ENCODE results near the gene PTPN9.
"Not testable (repeated sequence)": the region's sequence is repeated elsewhere in the genome, so short reads cannot be mapped to it uniquely, and the experiment has no call there.

Gene PTPN9

DNA sequence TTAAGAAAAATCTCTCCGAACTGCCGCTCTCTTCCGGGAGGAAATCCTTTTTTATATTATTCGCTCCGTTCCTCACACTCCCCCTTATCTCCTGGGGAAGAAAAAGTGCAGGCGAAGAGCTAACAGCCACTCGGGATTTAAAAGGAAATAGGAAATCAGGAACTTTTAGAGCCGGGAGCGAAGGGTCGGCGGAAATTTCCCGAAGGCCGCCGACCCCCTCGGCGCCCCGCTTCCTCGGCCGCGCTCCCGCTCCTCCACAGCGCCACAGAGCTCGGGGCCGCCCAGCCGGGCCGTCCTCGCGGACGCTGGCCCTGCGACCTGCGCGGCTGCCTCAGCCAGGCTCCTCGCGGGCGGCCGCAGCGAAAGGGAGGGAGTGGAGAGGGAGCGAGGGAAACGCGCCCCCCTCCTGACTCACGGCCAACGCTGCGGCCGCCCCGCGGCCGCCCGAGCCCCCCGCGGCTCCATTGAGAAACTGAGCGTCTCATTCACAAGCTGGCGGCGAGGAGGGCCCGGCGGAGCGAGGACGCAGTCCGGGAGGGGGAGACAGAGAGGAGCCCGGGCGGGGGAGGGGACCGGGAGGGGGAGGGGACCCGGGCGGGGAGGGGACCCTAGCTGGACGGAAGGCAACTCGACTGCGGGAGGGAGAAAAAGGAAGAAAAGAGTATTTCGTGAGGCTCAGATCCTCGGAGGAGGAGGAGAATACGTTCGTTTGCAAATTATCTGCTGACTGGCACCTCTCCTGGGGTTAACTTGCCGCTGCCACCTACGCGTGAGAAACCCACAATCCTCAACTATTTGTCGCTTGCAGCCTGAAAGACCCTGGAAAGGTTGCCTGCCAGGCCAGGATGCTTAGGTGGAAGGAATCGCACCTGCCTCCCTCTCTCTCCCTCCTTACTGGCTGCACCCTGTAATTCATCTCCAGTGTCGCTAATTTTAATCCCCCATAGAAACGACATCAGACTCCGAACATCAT, at the start of gene PTPN9:
Gene PTPN9, minus strand, starts transcription at position 368 of the 973 bp plus-strand sequence. CDS start 539 bp downstream, outside the sequence.
- in situ Hi-C loops (cut with MboI; ENCODE audit: low sequenced_read_pairs): no loop called here

DNA sequence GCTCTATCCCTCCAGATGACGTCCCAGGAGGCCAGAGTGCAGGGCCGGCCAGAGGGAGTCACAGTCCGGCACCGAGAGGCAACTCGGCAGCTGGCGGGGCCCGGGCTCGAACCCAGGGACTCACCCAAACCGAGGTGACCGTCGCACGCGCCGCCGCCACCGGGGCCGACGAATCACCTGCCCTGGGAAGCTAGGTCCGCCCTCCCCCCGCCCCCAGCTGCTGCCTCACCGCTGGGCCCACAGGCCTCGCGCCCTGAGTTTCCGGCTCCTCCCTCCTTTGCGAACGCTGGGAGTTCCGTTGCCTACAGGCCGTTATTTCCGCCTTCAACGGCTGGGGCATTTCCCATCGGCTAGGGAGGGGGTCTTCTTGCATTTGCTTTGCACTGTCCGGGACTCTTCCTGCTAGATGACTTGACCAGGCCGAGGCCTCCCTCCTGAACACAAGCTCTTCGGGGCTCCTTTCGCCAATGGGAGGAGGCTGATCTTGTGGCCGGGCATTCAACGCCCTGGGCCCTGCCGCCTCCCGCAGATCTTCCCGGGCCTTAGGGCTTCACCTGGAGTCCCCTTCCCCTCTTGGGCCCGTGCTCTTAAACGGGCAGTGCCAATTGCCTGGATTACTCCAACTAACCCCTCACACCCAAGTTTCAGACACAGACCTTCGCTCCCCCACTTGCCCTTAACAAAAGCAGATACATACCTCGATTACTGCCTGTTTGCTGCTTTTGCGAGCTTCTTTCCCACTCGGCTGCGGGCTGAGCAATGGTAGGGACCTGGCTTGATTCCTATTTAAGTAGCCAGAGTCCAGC, 46.6 kb upstream of the PTPN9 start, which contains the start of gene SNUPN:
Gene SNUPN, minus strand, starts transcription at position 184 of the 806 bp plus-strand sequence. CDS start 4,674 bp downstream, outside the sequence.
- in situ Hi-C loops (cut with MboI; ENCODE audit: low sequenced_read_pairs): no loop called here

DNA sequence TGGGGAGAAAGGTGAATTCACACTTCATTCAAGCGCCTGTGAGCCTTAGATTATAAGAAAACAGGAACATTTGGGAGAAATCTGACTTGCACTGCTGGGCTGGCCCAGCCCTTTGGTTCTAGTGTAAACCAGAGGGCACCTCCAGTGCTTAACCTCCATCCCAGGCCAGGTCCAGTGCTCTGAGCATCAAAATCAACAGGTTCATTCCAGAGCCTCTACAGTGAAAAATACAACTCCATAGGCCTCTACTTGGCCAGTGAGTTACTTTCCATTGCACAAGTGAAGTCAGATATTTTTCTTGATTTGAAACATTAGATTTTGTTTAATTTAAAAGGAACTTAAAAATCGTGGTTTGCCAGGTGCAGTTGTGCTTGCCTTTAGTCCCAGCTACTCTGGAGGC, 43.4 kb upstream of the PTPN9 start:
- in situ Hi-C loops (cut with MboI; ENCODE audit: low sequenced_read_pairs): no loop called here

DNA sequence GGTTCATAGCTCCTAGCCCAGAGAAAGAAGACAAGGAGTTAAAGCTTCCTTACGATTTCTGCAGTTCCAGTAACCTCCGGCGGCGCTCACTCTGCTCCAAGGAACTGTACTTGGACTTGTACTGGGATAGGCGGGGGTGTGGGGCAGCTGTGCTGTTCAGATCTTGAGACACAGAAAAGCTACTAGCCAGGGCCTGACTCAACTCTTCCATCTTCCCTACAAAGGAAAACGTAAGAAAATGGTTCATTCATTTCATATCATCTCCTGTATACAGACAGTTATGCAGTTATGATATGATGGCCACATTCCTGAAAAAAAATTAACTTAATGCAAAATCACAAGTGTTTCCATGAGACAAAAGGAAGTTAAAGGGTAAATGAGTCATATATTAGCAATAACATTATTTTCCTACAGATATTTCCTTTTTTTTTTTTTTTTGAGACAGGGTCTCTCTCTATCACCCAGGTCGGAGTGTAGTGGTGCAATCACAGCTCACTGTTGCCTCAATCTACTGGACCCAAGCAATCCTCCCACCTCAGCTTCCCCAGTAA, 41.8 kb upstream of the PTPN9 start:
- in situ Hi-C loops (cut with MboI; ENCODE audit: low sequenced_read_pairs): no loop called here

DNA sequence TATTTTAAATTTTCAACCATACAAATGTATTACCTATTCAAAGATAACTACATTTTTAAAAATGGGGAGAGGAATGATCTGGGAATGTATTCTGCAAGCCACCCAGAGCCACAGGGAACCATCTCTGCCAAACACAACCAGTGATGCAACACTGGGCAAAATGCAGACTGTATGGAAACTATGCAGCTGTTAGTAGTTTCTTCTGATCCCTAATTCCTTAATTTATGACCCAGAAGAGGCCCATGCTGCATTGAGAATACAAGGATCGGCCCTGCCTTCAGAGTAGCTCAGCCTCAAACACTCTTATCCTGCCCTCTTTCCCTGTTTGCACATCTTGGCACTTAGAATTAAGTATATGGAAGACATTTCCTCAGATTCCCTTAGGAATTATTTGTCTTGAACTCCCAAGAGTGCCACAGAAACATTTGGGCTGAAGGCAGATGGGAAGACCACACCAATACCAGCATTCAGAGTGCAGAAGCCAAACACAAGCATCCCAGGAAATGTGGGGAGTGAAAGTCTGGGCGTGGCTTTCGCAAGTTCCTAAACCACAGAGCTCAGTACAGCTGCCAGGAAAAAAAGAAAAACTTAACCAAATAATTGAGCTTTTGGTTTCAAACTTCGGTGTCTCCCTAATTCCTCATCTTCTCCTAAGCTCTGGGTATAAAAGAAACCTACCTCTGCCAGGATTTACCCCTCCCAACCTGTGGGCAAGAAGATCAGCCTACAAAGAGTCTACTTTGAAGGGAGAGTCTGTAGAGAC, 41.1 kb upstream of the PTPN9 start:
- in situ Hi-C loops (cut with MboI; ENCODE audit: low sequenced_read_pairs): no loop called here

DNA sequence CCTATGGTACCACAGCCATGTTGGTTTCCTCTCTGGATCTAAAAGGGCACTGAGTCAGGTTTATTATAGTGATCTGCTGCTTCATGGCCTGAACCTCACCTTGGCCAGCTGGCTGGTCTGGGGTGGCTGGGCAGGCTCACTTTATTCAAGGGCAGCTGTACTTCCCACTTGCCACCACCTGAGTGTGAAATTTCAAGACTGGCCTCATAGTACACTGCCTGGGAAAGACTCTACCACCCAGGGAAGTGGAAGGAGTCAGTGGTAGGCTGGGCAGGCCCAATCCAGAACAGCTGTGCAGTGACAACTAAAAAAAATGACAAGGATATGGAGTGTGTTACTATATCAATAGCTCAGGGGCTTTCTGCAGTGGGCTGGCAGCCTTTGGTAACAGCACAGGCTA, 37.7 kb upstream of the PTPN9 start:
- in situ Hi-C loops (cut with MboI; ENCODE audit: low sequenced_read_pairs): no loop called here

DNA sequence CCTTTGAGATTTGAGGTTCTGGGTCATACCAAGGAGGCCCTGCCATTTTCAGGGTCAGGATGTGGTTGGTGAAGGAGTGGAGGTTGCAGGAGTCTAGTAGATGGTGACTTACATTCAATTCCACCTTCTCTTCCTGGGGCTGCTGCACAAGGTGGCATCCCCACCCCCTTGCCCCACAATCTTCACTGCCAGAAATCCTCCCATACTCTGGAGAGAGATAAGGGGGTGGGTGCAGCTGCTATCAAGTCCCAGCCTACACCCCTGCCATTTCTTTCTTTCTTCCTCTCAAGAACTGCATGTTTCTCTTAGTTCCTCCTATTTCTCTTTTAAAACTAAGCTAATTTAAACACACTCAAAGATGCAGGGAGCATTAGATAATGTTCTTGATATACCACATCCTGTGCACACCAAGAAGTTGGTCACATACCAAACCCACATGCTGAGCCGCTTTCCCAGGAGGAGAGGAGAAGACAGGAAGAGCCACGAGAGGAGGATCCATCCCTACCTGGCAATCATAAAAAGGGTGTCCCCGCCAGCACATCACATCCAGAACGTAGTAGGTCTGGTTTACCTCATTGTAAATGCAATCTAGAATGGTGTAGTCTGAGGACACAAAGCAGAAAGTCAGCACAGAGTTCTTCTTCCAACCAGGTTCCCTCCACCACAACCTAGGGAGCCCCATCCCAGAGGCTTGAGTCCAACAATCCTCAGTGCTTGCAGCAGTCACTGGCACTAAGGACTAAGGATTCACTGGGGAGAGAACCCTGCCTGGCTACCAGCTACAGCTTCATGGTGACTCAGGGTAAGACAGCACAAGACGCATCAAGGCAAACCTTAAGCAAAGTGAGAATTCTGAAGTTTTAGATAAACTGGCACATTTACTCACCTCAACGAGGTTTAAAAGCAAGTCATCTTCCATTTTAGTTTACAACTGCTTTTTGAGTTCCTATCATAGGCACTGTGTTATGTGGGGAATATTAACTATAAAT, 27.9 kb upstream of the PTPN9 start:
- in situ Hi-C loops (cut with MboI; ENCODE audit: low sequenced_read_pairs): no loop called here

DNA sequence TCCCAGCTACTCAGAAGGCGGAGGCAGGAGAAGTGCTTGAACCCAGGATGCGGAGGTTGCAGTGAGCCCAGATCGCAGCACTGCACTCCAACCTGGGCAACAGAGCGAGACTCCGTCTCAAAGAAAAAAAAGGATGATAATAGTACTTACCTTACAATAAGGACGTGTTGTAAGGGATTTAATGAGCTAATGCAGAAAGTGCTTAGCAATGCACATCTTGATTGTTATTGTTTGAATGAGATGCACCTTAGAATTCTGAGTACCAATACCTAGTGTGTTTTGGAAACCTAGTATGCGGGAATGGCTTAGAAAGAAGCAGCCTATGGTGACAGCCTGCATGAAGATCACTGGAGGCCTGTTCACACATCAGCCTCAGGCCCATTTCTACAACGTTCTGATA, 26.9 kb upstream of the PTPN9 start:
- in situ Hi-C loops (cut with MboI; ENCODE audit: low sequenced_read_pairs): no loop called here

DNA sequence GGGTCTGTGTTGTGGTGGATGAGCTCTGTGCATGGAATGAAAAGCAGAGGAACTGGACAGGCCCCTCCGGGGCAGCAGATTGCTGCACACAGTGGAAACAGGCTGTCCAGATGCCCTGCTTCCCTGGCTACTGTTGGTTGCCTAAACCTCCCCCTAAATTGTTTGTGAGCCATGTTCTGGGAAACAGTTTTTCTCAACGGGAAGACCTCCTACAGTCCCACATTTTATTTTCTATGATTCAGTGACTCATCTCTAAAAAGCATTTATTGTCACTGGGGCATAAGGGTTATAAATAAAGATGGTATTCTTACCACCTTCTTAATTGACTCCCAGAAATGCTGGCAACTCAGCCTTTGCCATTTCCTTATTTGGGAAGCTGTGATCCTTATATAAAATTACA, 20.3 kb upstream of the PTPN9 start:
- in situ Hi-C loops (cut with MboI; ENCODE audit: low sequenced_read_pairs): no loop called here

DNA sequence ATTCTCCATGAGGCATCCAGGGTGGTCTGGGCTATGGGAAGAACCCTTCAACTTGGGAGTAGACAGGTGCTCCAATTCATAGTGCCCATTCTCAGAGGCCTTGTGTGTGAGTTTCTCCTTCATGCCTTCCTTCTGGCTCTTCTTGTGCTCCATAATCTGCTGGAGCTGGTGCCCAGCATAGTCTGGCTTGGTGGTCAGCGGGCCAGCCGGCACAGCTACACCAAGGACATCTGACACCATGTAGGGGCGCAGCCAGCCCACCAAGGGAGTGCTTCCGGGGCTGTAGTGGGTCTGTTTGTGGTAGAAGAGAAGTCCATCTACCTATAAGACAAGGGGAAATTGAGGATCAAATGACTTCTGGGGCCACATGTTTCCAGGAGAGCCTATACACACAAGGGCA, 19.2 kb upstream of the PTPN9 start:
- in situ Hi-C loops (cut with MboI; ENCODE audit: low sequenced_read_pairs): no loop called here

DNA sequence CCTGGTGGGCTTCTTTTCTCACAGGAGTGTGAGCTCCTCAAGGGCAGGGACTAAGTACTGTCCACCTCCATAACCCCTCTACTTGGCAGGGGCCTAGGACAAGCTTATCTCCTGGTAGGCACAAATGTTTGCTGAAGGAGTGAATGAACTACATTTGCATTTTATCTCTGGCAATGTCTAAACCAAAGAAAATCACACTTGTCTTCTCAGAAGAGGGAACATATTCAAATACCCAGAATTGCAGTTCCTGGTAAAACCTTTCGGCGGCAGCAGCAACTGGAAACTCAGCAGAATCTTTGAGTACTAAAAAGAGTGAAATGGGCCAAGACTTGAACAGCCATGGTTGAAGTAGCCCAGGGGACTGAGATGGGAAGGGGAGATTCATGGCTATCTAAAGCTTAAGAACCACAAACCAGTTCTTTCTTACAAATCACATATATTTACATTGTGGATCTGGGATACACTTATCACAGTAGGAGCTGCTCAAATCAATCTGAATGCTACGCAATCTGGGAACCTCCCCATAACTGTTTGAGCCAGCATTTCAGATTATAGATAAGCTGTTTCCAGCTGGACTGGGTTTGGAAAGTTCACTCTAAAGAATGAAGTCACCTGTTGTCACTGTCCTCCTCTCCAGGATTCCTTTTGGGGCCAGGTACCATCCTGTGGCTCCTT, 18.7 kb upstream of the PTPN9 start:
- in situ Hi-C loops (cut with MboI; ENCODE audit: low sequenced_read_pairs): no loop called here

DNA sequence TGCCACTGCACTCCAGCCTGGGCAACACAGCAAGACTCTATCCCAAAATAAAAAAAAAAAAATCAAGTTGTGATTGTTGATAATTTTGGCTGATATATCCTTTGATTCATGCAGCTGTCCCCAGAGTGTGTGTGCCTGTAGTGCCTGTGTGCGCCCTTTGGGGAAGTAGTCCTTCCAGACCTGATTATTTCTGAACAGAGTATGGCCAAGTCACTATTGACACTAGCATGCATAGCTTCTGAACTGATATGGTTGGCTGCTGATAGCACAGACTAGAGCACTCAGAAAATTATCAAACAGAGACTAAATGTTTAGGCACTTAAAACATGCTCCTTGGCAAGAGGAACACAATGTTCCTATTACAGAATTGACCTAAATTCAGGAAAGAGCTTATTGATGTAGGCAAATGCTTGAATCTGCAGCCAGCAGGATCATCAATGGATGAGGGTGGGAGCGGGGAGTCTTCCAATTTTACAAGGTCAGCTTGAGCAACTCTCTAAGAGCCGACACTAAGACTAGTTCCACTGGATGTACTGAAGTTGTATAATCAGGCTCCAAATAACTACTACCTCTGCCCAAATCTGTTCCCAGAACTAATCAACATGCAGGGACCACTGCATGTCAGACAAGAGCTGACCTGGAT, 17.7 kb upstream of the PTPN9 start:
- in situ Hi-C loops (cut with MboI; ENCODE audit: low sequenced_read_pairs): no loop called here

DNA sequence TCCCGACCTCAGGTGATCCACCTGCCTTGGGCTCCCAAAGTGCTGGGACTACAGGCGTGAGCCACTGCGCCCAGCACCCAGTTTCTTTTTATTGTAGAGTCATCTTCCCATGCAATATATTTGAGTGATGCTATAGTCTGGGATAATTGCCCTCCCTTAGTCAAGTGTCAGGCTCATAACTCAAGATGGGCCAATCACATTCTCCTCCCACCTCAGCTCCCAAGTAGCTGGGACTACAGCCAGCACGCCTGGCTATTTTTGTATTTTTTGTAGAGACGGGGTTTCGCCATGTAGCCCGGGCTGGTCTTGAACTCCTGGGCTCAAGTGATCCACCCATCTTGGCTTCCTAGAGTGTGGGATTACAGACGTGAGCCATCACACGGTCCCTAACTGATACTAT, 15.2 kb upstream of the PTPN9 start:
- in situ Hi-C loops (cut with MboI; ENCODE audit: low sequenced_read_pairs): no loop called here

DNA sequence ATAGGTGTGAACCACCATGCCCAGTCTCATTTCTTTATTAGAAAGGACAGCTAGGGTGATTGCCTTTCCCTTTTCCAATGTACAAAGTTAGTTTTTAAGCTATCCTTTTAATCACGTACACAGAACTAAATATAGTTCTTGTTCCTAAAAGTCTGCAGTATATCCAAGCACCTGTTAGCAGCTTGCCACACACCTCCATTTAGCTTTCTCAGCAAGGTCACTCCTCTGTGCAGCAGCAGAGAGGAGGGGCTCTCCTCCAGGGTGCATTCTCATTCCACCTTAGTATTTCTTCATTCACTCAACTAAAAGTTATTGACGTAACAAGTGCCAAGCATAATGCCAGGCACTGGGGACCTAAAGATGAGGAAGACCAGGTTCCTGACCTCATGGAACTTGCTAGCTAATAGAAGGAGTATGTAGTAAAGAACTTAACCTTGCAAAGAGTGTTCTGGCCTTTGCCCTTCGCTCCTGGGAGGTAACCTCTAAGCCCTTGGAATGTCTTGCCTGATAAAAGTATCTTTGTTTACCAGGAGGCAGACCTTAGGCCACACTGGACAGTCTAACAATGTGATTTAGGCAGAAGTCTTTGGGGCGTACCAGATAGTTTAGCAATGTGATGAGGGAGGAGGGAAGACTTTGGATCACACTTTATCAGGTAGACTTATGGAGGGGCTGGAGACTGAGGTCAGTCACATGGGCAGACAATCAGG, 12.7 kb upstream of the PTPN9 start:
- in situ Hi-C loops (cut with MboI; ENCODE audit: low sequenced_read_pairs): no loop called here

DNA sequence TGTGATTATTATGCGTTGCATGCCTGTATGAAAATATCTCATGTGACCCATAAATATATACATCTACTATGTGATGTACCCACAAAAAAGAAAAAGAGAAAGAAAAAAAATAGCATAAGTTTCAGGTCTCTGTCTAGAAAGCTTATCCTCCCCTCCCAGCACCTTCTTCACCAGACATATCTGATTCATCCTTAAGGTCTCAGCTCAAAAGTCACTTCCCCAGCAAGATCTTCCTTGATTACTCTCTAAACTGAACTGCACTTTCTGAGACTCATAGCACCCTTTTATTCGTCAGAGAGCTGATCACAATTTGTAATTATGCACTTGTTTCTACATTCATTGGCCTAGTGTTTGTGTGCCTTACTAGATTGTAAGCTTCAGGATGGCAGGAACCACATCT, 11.1 kb upstream of the PTPN9 start:
- in situ Hi-C loops (cut with MboI; ENCODE audit: low sequenced_read_pairs): no loop called here

DNA sequence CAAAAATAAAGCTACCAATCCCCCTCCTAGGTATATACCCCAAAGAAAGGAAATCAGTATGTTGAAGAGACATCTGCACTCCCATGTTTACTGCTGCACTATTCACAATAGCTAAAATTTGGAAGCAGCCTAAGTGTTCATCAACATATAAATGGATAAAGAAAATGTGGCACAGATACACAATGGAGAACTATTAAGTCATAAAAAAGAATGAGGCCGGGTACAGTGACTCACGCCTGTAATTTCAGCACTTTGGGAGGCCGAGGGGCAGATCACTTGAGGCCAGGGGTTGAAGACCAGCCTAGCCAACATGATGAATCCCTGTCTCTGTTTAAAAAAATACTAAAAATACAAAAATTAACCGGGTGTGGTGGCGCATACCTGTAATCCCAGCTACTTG, 10.0 kb upstream of the PTPN9 start:
- in situ Hi-C loops (cut with MboI; ENCODE audit: low sequenced_read_pairs): no loop called here

DNA sequence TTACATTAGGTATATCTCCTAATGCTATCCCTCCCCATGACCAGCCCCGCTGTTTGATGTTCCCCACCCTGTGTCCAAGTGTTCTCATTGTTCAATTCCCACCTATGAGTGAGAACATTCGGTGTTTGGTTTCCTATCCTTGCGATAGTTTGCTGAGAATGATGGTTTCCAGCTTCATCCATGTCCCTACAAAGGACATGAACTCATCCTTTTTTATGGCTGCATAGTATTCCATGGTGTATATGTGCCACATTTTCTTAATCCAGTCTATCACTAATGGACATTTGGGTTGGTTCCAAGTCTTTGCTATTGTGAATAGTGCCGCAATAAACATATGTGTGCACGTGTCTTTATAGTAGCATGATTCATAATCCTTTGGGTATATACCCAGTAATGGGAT, 7.3 kb upstream of the PTPN9 start:
- in situ Hi-C loops (cut with MboI; ENCODE audit: low sequenced_read_pairs): not testable (repeated sequence)

DNA sequence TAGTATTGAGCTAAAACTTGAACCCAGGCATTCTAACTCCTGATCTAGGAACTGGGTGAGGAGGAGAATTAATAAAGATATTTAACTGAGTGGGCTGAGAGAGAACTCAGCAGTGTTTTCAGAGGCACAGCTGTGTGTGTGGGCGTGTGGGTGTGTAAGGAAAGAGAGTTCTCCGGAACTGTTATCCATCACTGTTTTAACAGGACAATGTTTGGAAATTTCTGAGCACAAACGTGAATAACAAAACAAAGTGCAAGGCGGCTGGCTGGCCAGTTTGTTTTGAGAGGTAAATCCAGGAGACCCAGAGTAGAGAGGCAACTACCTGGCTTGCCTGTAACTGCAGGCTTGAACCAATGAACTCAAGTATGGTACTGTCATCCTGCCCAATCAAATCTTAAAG, 5.0 kb upstream of the PTPN9 start:
- in situ Hi-C loops (cut with MboI; ENCODE audit: low sequenced_read_pairs): no loop called here
